Activated CD8-positive, alpha-beta T cell treated with anti-CD3 and anti-CD28 coated beads, Interleukin-2, amount 10 ng/mL, durations not matched to agents 7 days and 5 days (primary cell): ENCODE measurements around the gene YJU2. TPM values are rescaled to one million over a fixed set of nuclear protein-coding genes. Genes with fewer than 3 reads are reported as not detected.
A peak's percentile ranks its signal among the peaks of the same experiment; 100 is the strongest.
"Not testable (repeated sequence)": the region's sequence is repeated elsewhere in the genome, so short reads cannot be mapped to it uniquely, and the experiment has no call there.

Experiments
- ATAC-seq: fragments of 150-1000 bp; cut with Tn5 transposase; one replicate; pipeline ENCODE4 v1.10.0; 2021; ENCODE audit warnings: moderate library complexity
- CTCF ChIA-PET: fragments of 350-600 bp; sonication (Branson Sonifier 250); formaldehyde crosslinking; loops from one replicate; lab custom pipeline; 2021; ENCODE audit warnings: antibody characterized with exemption; lab: Charles Lee
- POLR2A ChIA-PET: fragments of 350-600 bp; sonication (Branson Sonifier 250); formaldehyde crosslinking; loops from one replicate; lab custom pipeline; 2021; ENCODE audit warnings: antibody characterized with exemption; lab: Charles Lee
- DNase-seq: peaks from one replicate; pipeline ENCODE4 v3.0.0-alpha.2; 2020
- H3K27ac Mint-ChIP-seq: one replicate; pipeline ENCODE4 v1.8.0; 2021; ENCODE audit warnings: mild to moderate bottlenecking, mixed read lengths
- H3K27me3 Mint-ChIP-seq: one replicate; pipeline ENCODE4 v1.8.0; 2021; ENCODE audit warnings: low read depth, mixed read lengths
- H3K36me3 Mint-ChIP-seq: one replicate; pipeline ENCODE4 v1.8.0; 2021; ENCODE audit warnings: low read depth, mixed read lengths
- H3K4me1 Mint-ChIP-seq: one replicate; pipeline ENCODE4 v1.8.0; 2021; ENCODE audit warnings: low read depth, mixed read lengths
- H3K4me3 Mint-ChIP-seq: one replicate; pipeline ENCODE4 v1.8.0; 2021; ENCODE audit warnings: mild to moderate bottlenecking, mixed read lengths
- H3K9me3 Mint-ChIP-seq: one replicate; pipeline ENCODE4 v1.8.0; 2022; ENCODE audit warnings: mixed read lengths; ENCODE audit not compliant: insufficient read depth
- total RNA-seq, 2 experiments: library from RNA; stranded (reverse); gene quantifications; one replicate each; pipeline ENCODE4 v1.2.3, GENCODE V29; 2021

YJU2 gene
- total RNA-seq, 2 experiments from 2014 or later, result 24.8 to 26.1 TPM

- no peaks in the 10 kb centered on the region for H3K9me3 Mint-ChIP-seq
- peaks cover 3% of the 10 kb centered on the region for H3K4me1 Mint-ChIP-seq
- ChIA-PET CTCF (no interaction called here), POLR2A (no interaction called here)
- no peak overlapping the region for H3K4me3 Mint-ChIP-seq
- H3K36me3 Mint-ChIP-seq, result no peaks in the 10 kb centered on the region
- DNase-seq (no peak), ATAC-seq (no peak)
- peaks cover 2% of the 10 kb centered on the region for H3K27me3 Mint-ChIP-seq
- no peak overlapping the region for H3K27ac Mint-ChIP-seq
Observed at GRCh38 chr19:4210166-4210731, 36.6 kb upstream of the YJU2 start.

DNA sequence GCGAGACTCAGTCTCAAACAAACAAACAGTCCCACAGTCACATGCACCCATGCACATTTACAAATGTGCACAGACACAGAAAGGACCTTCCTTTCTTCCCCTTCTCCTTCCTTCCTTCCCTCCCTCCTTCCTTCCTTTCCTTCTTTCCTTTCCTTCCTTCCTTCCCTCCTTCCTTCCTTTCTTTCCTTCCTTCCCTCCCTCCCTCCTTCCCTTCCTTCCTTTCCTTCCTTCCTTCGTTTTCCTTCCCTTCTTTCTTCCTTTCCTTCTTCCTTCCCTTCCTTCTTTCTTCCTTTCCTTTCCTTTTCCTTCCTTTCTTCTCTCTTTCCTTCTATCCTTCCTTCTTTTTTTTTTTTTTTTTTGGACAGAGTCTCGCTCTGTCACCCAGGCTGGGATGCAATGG lies 33.8 kb upstream of the YJU2 start:
- H3K27me3 Mint-ChIP-seq, result no peaks in the 10 kb centered on the region
- ChIA-PET POLR2A (no interaction called here), CTCF (no interaction called here)
- no peak overlapping the region for H3K4me3 Mint-ChIP-seq
- no peak for ATAC-seq
- H3K9me3 Mint-ChIP-seq, result peaks cover 7% of the 10 kb centered on the region
- H3K4me1 Mint-ChIP-seq, result peaks cover 3% of the 10 kb centered on the region
- no peak overlapping the region for H3K27ac Mint-ChIP-seq
- DNase-seq, result no peak
- peaks cover 3% of the 10 kb centered on the region for H3K36me3 Mint-ChIP-seq

GRCh38 chr19:4215807-4216206 lies 31.1 kb upstream of the YJU2 start:
- H3K9me3 Mint-ChIP-seq, result peaks cover 7% of the 10 kb centered on the region
- ChIA-PET POLR2A (no interaction called here), CTCF (interaction anchor here (1.2 kb wide), 1 partner anchor 29 kb away, joined by 3 read pairs; no protein-coding TSS in a partner anchor)
- peaks cover 3% of the 10 kb centered on the region for H3K36me3 Mint-ChIP-seq
- DNase-seq (no peak), ATAC-seq (no peak)
- H3K4me1 Mint-ChIP-seq, result peaks cover 3% of the 10 kb centered on the region
- H3K4me3 Mint-ChIP-seq, result no peak overlapping the region
- H3K27me3 Mint-ChIP-seq, result no peaks in the 10 kb centered on the region
- no peak overlapping the region for H3K27ac Mint-ChIP-seq

DNA sequence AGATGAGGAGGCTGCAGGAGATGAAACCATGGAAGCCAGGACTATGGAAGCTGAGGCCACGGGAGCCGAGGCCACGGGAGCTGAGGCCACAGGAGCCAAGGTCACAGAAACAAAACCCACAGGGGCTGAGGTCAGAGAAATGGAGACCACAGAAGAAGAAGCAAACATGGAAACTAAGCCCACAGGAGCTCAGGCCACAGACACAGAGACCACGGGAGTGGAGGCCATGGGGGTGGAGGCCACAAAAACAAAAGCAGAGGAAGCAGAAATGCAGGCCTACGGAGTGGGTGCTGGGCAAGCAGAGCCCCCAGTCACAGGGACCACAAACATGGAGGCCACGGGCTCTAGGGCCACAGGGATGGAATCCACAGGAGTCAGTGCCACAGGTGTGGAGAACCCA lies 30.0 kb upstream of the YJU2 start:
- Mint-ChIP-seq H3K4me3 (no peak overlapping the region), H3K27me3 (no peaks in the 10 kb centered on the region), H3K9me3 (peaks cover 7% of the 10 kb centered on the region), H3K27ac (no peak overlapping the region), H3K4me1 (peaks cover 3% of the 10 kb centered on the region), H3K36me3 (peaks cover 3% of the 10 kb centered on the region)
- ChIA-PET CTCF (interaction anchor here (0.6 to 1.3 kb wide), 3 partner anchors 8 to 522 kb away, joined by 3 to 5 read pairs (median 3); no protein-coding TSS in a partner anchor), POLR2A (no interaction called here)
- ATAC-seq (no peak), DNase-seq (no peak)

DNA sequence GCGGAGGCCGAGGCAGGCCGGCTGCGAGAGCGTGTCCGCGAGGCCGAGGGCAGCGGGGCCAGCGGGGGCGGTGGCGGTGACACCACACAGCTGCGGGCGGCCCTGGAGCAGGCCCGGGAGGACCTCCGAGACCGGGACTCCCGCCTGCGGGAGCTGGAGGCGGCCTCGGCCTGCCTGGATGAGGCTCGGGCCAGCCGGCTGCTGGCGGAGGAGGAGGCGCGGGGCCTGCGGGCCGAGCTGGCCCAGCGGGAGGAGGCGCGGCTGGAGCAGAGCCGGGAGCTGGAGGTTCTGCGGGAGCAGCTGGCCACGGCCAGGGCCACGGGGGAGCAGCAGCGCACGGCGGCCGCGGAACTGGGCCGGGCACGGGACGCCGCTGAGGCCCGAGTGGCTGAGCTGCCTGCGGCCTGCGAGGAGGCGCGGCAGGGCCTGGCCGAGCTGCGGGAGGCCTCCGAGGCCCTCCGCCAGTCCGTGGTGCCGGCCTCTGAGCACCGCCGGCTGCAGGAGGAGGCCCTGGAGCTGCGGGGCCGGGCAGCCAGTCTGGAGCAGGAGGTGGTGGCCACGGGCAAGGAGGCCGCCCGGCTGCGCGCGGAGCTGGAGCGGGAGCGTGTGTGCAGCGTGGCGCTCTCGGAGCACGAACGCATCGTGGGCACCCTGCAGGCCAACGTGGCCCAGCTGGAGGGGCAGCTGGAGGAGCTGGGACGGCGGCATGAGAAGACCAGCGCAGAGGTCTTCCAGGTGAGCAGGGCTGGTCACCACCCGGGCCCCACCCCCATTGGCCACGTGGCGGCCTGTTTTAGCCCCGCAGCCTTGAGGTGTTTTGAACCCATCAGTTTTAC lies 29.2 kb upstream of the YJU2 start:
- ChIA-PET CTCF (interaction anchor here (1.3 kb wide), 1 partner anchor 9 kb away, joined by 5 read pairs; no protein-coding TSS in a partner anchor), POLR2A (no interaction called here)
- DNase-seq (no peak), ATAC-seq (no peak)
- H3K36me3 Mint-ChIP-seq, result peaks cover 3% of the 10 kb centered on the region
- H3K27me3 Mint-ChIP-seq, result no peaks in the 10 kb centered on the region
- peaks cover 7% of the 10 kb centered on the region for H3K9me3 Mint-ChIP-seq
- H3K27ac Mint-ChIP-seq, result no peak overlapping the region
- H3K4me3 Mint-ChIP-seq, result no peak overlapping the region
- H3K4me1 Mint-ChIP-seq, result peaks cover 3% of the 10 kb centered on the region

GRCh38 chr19:4218523-4218922 lies 28.4 kb upstream of the YJU2 start:
- H3K4me1 Mint-ChIP-seq, H3K27ac Mint-ChIP-seq, POLR2A ChIA-PET, H3K4me3 Mint-ChIP-seq, H3K27me3 Mint-ChIP-seq, H3K9me3 Mint-ChIP-seq, H3K36me3 Mint-ChIP-seq, CTCF ChIA-PET, ATAC-seq, DNase-seq: not testable (repeated sequence)

DNA sequence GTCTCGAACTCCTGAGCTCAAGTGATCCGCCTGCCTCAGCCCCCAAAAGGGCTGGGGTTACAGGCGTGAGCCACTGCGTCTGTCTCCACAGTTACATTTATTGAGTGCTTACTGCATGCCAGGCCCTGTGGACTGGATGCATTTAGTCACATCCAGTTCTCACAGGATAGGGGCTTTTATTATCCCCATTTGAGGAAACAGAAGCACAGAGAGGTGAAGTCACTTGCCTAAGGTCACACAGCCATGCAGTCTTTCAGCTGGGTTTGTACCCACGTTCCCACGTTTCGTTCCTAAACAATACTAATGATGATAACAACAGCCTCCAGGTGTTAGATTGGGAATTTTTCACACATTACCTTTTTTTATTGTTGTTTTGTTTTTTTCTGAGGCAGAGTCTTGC lies 26.7 kb upstream of the YJU2 start:
- Mint-ChIP-seq H3K4me1 (no peaks in the 10 kb centered on the region), H3K36me3 (peaks cover 3% of the 10 kb centered on the region), H3K4me3 (no peak overlapping the region), H3K27me3 (no peaks in the 10 kb centered on the region), H3K27ac (no peak overlapping the region), H3K9me3 (peaks cover 7% of the 10 kb centered on the region)
- no peak for DNase-seq
- ChIA-PET POLR2A (no interaction called here), CTCF (interaction anchor here (1.1 kb wide), 1 partner anchor 81 kb away, joined by 3 read pairs; no protein-coding TSS in a partner anchor)
- ATAC-seq, result no peak

- Mint-ChIP-seq H3K27me3 (no peaks in the 10 kb centered on the region), H3K27ac (no peak overlapping the region), H3K36me3 (no peaks in the 10 kb centered on the region), H3K4me3 (no peak overlapping the region), H3K9me3 (no peaks in the 10 kb centered on the region), H3K4me1 (no peaks in the 10 kb centered on the region)
- CTCF ChIA-PET, result no interaction called here
- DNase-seq, result no peak
- ATAC-seq, result no peak
- POLR2A ChIA-PET, result interaction anchor here (0.6 kb wide), 1 partner anchor 13 kb away, joined by 3 read pairs; no protein-coding TSS in a partner anchor
Observed at GRCh38 chr19:4224470-4224869, 22.4 kb upstream of the YJU2 start.

- ChIA-PET POLR2A (no interaction called here), CTCF (no interaction called here)
- no peaks in the 10 kb centered on the region for H3K36me3 Mint-ChIP-seq
- H3K4me1 Mint-ChIP-seq, result no peaks in the 10 kb centered on the region
- no peak overlapping the region for H3K27ac Mint-ChIP-seq
- H3K4me3 Mint-ChIP-seq, result no peak overlapping the region
- no peaks in the 10 kb centered on the region for H3K9me3 Mint-ChIP-seq
- H3K27me3 Mint-ChIP-seq, result no peaks in the 10 kb centered on the region
- ATAC-seq (no peak), DNase-seq (no peak)
Observed at GRCh38 chr19:4225885-4226284, 21.0 kb upstream of the YJU2 start.

- Mint-ChIP-seq H3K27ac (no peak overlapping the region), H3K27me3 (no peaks in the 10 kb centered on the region), H3K4me1 (peaks cover 2% of the 10 kb centered on the region), H3K4me3 (no peak overlapping the region), H3K9me3 (no peaks in the 10 kb centered on the region), H3K36me3 (no peaks in the 10 kb centered on the region)
- ChIA-PET CTCF (no interaction called here), POLR2A (no interaction called here)
- no peak for ATAC-seq
- DNase-seq, result no peak
Observed at GRCh38 chr19:4227771-4228170, 19.1 kb upstream of the YJU2 start.

DNA sequence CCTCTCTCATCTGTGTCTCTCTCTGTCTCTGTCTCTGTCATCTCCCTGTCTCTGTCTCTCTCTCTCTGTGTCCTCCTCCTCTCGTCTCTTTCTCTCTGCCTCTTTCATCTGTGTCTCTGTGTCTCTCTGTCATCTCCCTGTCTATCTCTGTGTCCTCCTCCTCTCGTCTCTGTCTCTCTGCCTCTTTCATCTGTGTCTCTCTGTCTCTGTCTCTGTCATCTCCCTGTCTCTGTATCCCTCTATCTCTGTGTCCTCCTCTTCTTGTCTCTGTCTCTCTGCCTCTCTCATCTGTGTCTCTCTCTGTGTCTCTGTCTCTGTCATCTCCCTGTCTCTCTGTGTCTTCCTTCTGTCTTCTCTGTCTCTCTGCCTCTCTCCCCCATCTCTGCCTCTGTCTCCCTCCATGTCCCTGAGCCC lies 18.1 kb upstream of the YJU2 start:
- Mint-ChIP-seq H3K4me3 (no peak overlapping the region), H3K9me3 (no peaks in the 10 kb centered on the region), H3K4me1 (peaks cover 2% of the 10 kb centered on the region), H3K36me3 (no peaks in the 10 kb centered on the region), H3K27me3 (no peaks in the 10 kb centered on the region), H3K27ac (no peak overlapping the region)
- DNase-seq, result no peak
- CTCF ChIA-PET, result no interaction called here
- POLR2A ChIA-PET, result no interaction called here
- no peak for ATAC-seq

DNA sequence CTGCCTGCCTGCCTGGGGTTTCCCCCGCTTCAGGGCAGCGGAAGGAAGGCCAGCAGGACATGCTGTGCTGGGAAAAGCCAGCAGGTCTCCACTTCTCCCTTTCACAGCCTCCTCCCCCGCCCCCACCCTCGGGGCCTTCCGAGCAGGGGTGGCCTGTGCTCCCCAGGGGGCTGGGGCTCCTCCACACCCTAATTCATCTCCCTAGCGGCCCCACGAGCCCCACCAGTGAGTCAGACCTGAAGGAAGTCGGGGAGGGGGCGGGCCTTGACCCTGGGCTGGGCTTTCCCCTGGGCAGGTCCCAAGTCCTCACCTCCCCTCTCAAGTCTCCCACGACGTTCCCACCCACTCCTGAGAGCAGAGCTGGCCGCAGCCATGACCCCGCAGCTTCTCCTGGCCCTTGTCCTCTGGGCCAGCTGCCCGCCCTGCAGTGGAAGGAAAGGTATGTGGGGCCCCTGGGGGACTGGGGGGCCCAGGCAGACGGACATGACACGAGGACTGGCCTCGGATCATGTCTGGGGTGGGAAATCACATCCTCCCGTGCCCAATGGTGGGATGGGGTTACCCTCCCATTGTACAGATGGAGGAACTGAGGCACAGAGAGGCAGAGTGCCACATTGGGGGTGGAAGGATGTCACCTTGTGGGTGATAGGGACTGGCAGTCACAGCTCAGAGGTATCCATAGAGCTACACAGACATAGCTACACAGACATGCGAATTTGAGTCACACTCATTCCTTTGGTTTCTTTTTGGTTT lies 17.5 kb upstream of the YJU2 start, which contains the start of gene EBI3:
TSS of gene EBI3 (plus strand) at position 345 of the 753 bp plus-strand sequence. CDS start at position 373, 28 bp downstream.
- H3K27me3 Mint-ChIP-seq, result no peaks in the 10 kb centered on the region
- H3K27ac Mint-ChIP-seq, result no peak within 1 kb of the TSS
- H3K4me1 Mint-ChIP-seq, result peaks cover 2% of the 10 kb centered on the region
- DNase-seq (peak; percentile 45), ATAC-seq (peak; percentile 41)
- no peaks in the 10 kb centered on the region for H3K36me3 Mint-ChIP-seq
- H3K9me3 Mint-ChIP-seq, result no peaks in the 10 kb centered on the region
- POLR2A ChIA-PET, result no interaction called here
- CTCF ChIA-PET, result no interaction called here
- H3K4me3 Mint-ChIP-seq, result no peak within 1 kb of the TSS
